ENCODE results near the gene VAV3.

DNA sequence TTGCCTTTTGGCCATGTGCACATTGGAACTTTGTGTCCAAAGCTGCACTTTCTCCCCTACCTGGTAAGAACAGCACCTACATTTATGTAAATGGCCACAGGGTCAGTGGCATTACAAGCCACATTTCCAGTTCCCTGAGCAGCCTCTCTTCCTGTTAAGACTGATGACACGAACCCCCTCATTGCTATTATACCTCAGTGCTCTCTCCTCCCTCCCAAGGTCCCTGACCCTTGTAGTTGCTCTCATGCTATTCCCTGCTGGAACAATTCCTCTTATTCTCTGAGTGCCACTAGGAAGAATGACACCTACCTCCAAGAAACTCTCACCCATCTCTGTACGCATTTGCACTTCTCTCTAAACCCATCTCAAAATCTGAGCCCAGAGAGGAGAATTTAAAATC lies 14.9 kb upstream of the VAV3 start:
- TF ChIP-seq POLR2AphosphoS5 (IDR thresholded peaks at IDR 0.05), result no peak
- TF ChIP-seq, protein P1, sequence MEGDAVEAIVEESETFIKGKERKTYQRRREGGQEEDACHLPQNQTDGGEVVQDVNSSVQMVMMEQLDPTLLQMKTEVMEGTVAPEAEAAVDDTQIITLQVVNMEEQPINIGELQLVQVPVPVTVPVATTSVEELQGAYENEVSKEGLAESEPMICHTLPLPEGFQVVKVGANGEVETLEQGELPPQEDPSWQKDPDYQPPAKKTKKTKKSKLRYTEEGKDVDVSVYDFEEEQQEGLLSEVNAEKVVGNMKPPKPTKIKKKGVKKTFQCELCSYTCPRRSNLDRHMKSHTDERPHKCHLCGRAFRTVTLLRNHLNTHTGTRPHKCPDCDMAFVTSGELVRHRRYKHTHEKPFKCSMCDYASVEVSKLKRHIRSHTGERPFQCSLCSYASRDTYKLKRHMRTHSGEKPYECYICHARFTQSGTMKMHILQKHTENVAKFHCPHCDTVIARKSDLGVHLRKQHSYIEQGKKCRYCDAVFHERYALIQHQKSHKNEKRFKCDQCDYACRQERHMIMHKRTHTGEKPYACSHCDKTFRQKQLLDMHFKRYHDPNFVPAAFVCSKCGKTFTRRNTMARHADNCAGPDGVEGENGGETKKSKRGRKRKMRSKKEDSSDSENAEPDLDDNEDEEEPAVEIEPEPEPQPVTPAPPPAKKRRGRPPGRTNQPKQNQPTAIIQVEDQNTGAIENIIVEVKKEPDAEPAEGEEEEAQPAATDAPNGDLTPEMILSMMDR (IDR thresholded peaks at IDR 0.05 in 8 of 11, conservative IDR thresholded peaks at IDR 0.05 in 3 of 11), result no peak

Measured in spleen (tissue), 7 donors.